ENCODE data around the gene SLAMF8. TPM values are rescaled to one million over a fixed set of nuclear protein-coding genes. Genes with fewer than 3 reads are reported as not detected.
A peak's percentile ranks its signal among the peaks of the same experiment; 100 is the strongest.

Gene SLAMF8
- total RNA-seq, 1 experiment from 2014 or later, result not detected

DNA sequence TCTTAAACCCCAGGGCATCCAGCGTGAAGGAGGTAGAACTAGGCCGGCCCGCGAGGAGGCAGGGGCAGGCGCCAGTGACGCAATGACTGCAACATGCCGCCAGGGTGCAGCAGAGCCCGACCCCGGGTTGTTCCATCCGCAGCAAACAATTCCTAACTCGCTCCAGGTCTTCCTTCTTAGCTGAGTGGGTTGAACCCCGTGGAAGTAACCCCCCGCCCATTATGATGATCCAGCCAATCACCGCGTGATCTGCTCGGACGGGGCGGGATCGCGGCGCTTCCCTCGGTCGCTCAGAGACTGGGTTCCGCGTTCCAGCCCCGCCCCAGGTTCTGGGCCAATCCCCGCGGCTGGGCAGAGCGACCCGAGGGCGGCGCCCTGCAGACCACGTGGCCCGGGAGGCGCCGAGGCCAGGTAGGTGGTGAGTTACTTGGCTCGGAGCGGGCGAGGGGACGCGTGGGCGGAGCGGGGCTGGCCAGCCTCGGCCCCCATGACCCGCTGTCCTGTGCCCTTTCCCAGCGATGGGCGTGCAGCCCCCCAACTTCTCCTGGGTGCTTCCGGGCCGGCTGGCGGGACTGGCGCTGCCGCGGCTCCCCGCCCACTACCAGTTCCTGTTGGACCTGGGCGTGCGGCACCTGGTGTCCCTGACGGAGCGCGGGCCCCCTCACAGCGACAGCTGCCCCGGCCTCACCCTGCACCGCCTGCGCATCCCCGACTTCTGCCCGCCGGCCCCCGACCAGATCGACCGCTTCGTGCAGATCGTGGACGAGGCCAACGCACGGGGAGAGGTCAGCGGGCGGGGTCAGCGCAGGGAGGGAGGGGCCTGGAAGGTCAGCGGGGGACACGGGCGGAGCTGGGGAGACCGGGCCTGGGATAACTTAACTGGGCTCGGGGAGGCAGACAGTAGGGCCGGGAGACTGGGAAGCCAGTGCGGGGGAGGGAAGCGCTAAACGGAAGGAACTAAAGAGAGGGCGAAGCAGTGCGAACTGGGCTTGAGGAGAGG lies 45.8 kb upstream of the SLAMF8 start, which contains the start of gene DUSP23:
Gene DUSP23 (plus strand): TSS at position 380 of the 1,000 bp plus-strand sequence. CDS start 139 bp downstream, at position 519.
- DNase-seq (ENCODE audit: low spot score), result peak; percentile 98
- peak within 1 kb of the TSS; percentile 77 for H3K4me3 Mint-ChIP-seq
- ChIA-PET POLR2A (no interaction called here), CTCF (interaction anchor here (0.6 to 2.7 kb wide), 29 partner anchors 9 to 655 kb away, joined by 3 to 51 read pairs (median 4); partner anchors contain the start of genes FCRL6 and PIGM)
- H3K27ac Mint-ChIP-seq, result no peak within 1 kb of the TSS
- peaks cover 12% of the 10 kb centered on the region for H3K27me3 Mint-ChIP-seq (ENCODE audit: low read depth)
- ATAC-seq, result peak; percentile 94
- peaks cover 9% of the 10 kb centered on the region; the same call in 1 of the 2 replicates for H3K9me3 Mint-ChIP-seq
- peaks cover 10% of the 10 kb centered on the region for H3K36me3 Mint-ChIP-seq
- H3K4me1 Mint-ChIP-seq, result peaks cover 37% of the 10 kb centered on the region
- TF ChIP-seq NR3C1 (CRISPR knock-in tag; conservative IDR thresholded peaks at IDR 0.05; ENCODE audit: low read depth), result peak; percentile 34; the same call in 1 of the 2 replicates
- TF ChIP-seq ZNF396 (CRISPR knock-in tag; IDR thresholded peaks at IDR 0.05; ENCODE audit: borderline replicate concordance), result no peak
- no peak for TF ChIP-seq GABPB1 (CRISPR knock-in tag; IDR thresholded peaks at IDR 0.05)
- TF ChIP-seq, protein P1, sequence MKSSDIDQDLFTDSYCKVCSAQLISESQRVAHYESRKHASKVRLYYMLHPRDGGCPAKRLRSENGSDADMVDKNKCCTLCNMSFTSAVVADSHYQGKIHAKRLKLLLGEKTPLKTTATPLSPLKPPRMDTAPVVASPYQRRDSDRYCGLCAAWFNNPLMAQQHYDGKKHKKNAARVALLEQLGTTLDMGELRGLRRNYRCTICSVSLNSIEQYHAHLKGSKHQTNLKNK (CRISPR knock-in tag; IDR thresholded peaks at IDR 0.05), result no peak
- TF ChIP-seq, protein P2, sequence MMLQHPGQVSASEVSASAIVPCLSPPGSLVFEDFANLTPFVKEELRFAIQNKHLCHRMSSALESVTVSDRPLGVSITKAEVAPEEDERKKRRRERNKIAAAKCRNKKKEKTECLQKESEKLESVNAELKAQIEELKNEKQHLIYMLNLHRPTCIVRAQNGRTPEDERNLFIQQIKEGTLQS (CRISPR knock-in tag; conservative IDR thresholded peaks at IDR 0.05), result peak; percentile 65; the same call in 1 of the 2 replicates
- peak; percentile 17; the same call in 1 of the 2 replicates for TF ChIP-seq ZNF138 (CRISPR knock-in tag; conservative IDR thresholded peaks at IDR 0.05)
- TF ChIP-seq SMAD4 (CRISPR knock-in tag; IDR thresholded peaks at IDR 0.05), result peak; percentile 85
- TF ChIP-seq, protein P3, sequence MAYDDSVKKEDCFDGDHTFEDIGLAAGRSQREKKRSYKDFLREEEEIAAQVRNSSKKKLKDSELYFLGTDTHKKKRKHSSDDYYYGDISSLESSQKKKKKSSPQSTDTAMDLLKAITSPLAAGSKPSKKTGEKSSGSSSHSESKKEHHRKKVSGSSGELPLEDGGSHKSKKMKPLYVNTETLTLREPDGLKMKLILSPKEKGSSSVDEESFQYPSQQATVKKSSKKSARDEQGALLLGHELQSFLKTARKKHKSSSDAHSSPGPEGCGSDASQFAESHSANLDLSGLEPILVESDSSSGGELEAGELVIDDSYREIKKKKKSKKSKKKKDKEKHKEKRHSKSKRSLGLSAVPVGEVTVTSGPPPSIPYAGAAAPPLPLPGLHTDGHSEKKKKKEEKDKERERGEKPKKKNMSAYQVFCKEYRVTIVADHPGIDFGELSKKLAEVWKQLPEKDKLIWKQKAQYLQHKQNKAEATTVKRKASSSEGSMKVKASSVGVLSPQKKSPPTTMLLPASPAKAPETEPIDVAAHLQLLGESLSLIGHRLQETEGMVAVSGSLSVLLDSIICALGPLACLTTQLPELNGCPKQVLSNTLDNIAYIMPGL (CRISPR knock-in tag; IDR thresholded peaks at IDR 0.05), result peak; percentile 64; the same call in 1 of the 2 replicates
- no peak for TF ChIP-seq GRHL2 (CRISPR knock-in tag; IDR thresholded peaks at IDR 0.05; ENCODE audit: insufficient replicate concordance, severe bottlenecking)
- no peak for TF ChIP-seq PRRX2 (CRISPR knock-in tag; IDR thresholded peaks at IDR 0.05)
- TF ChIP-seq SOX15 (CRISPR knock-in tag; IDR thresholded peaks at IDR 0.05), result no peak
- peak; percentile 74 for TF ChIP-seq NFYB (CRISPR knock-in tag; conservative IDR thresholded peaks at IDR 0.05; ENCODE audit: low read depth)
- TF ChIP-seq, protein P4, sequence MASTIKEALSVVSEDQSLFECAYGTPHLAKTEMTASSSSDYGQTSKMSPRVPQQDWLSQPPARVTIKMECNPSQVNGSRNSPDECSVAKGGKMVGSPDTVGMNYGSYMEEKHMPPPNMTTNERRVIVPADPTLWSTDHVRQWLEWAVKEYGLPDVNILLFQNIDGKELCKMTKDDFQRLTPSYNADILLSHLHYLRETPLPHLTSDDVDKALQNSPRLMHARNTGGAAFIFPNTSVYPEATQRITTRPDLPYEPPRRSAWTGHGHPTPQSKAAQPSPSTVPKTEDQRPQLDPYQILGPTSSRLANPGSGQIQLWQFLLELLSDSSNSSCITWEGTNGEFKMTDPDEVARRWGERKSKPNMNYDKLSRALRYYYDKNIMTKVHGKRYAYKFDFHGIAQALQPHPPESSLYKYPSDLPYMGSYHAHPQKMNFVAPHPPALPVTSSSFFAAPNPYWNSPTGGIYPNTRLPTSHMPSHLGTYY (CRISPR knock-in tag; IDR thresholded peaks at IDR 0.05), result no peak
- TF ChIP-seq SMAD3 (CRISPR knock-in tag; IDR thresholded peaks at IDR 0.05; ENCODE audit: borderline replicate concordance), result peak; percentile 93
- TF ChIP-seq HMGA2 (CRISPR knock-in tag; IDR thresholded peaks at IDR 0.05), result no peak
- no peak for TF ChIP-seq OVOL2 (CRISPR knock-in tag; IDR thresholded peaks at IDR 0.05; ENCODE audit: borderline replicate concordance)
- peak; percentile 87; the same call in 1 of the 2 replicates for TF ChIP-seq TEAD4 (CRISPR knock-in tag; IDR thresholded peaks at IDR 0.05)
- TF ChIP-seq ZNF232 (CRISPR knock-in tag; IDR thresholded peaks at IDR 0.05), result peak; percentile 46; the same call in 1 of the 2 replicates
- TF ChIP-seq, protein P5, sequence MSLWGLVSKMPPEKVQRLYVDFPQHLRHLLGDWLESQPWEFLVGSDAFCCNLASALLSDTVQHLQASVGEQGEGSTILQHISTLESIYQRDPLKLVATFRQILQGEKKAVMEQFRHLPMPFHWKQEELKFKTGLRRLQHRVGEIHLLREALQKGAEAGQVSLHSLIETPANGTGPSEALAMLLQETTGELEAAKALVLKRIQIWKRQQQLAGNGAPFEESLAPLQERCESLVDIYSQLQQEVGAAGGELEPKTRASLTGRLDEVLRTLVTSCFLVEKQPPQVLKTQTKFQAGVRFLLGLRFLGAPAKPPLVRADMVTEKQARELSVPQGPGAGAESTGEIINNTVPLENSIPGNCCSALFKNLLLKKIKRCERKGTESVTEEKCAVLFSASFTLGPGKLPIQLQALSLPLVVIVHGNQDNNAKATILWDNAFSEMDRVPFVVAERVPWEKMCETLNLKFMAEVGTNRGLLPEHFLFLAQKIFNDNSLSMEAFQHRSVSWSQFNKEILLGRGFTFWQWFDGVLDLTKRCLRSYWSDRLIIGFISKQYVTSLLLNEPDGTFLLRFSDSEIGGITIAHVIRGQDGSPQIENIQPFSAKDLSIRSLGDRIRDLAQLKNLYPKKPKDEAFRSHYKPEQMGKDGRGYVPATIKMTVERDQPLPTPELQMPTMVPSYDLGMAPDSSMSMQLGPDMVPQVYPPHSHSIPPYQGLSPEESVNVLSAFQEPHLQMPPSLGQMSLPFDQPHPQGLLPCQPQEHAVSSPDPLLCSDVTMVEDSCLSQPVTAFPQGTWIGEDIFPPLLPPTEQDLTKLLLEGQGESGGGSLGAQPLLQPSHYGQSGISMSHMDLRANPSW (CRISPR knock-in tag; conservative IDR thresholded peaks at IDR 0.05; ENCODE audit: low read depth), result no peak
- TF ChIP-seq, protein P6, sequence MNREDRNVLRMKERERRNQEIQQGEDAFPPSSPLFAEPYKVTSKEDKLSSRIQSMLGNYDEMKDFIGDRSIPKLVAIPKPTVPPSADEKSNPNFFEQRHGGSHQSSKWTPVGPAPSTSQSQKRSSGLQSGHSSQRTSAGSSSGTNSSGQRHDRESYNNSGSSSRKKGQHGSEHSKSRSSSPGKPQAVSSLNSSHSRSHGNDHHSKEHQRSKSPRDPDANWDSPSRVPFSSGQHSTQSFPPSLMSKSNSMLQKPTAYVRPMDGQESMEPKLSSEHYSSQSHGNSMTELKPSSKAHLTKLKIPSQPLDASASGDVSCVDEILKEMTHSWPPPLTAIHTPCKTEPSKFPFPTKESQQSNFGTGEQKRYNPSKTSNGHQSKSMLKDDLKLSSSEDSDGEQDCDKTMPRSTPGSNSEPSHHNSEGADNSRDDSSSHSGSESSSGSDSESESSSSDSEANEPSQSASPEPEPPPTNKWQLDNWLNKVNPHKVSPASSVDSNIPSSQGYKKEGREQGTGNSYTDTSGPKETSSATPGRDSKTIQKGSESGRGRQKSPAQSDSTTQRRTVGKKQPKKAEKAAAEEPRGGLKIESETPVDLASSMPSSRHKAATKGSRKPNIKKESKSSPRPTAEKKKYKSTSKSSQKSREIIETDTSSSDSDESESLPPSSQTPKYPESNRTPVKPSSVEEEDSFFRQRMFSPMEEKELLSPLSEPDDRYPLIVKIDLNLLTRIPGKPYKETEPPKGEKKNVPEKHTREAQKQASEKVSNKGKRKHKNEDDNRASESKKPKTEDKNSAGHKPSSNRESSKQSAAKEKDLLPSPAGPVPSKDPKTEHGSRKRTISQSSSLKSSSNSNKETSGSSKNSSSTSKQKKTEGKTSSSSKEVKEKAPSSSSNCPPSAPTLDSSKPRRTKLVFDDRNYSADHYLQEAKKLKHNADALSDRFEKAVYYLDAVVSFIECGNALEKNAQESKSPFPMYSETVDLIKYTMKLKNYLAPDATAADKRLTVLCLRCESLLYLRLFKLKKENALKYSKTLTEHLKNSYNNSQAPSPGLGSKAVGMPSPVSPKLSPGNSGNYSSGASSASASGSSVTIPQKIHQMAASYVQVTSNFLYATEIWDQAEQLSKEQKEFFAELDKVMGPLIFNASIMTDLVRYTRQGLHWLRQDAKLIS (CRISPR knock-in tag; IDR thresholded peaks at IDR 0.05; ENCODE audit: borderline replicate concordance), result 0 out of 2 replicates have a peak, but pooled peaks have one; percentile 43
- TF ChIP-seq, protein P7, sequence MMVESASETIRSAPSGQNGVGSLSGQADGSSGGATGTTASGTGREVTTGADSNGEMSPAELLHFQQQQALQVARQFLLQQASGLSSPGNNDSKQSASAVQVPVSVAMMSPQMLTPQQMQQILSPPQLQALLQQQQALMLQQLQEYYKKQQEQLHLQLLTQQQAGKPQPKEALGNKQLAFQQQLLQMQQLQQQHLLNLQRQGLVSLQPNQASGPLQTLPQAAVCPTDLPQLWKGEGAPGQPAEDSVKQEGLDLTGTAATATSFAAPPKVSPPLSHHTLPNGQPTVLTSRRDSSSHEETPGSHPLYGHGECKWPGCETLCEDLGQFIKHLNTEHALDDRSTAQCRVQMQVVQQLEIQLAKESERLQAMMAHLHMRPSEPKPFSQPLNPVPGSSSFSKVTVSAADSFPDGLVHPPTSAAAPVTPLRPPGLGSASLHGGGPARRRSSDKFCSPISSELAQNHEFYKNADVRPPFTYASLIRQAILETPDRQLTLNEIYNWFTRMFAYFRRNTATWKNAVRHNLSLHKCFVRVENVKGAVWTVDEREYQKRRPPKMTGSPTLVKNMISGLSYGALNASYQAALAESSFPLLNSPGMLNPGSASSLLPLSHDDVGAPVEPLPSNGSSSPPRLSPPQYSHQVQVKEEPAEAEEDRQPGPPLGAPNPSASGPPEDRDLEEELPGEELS (CRISPR knock-in tag; IDR thresholded peaks at IDR 0.05), result peak; percentile 94
- peak; percentile 93; the same call in 1 of the 2 replicates for TF ChIP-seq ESRRA (CRISPR knock-in tag; IDR thresholded peaks at IDR 0.05; ENCODE audit: borderline replicate concordance)
